GM18519 (cell line): ENCODE measurements around the gene SCART1.

Experiments
- ATAC-seq: cut with Tn5 transposase; IDR thresholded peaks from one replicate; pipeline ENCODE4 v1.9.1; 2021; ENCODE audit warnings: mild to moderate bottlenecking, moderate library complexity; ENCODE audit not compliant: unreplicated experiment, low FRiP score

Gene SCART1

DNA sequence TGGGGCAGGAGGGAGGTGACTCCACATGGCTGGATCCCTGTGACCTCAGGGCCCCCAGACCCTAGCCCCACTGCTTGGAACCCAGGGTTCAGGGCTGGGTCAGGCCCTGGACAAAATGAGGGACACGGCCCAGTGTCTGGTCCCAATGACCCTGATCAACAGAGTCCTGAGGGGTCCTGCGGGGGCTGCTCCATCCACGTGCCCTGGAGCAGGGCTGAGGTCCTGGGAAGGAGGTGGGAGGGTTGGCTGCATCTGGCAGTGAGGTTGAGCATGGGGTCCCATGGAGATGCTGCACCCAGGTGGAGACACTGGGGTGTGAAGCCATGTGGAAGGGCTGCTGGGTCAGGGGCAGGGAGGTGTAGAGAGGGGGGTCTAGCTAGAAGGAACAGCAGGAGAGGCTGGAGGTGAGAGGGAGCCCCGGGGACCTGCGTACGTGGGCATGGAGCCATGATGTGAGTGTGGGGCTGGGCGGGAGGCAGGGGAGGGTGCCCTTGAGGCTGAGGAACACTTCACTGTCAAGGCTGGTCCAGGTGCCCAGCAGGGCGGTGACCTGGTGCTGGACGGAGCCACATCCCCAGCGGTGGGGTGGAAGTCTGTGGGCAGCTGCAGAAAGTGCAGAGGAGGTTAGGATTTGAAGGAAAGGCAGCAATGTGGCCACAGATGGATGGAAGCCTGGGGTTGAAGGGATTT is 604 bp downstream of the SCART1 start:
- ATAC-seq: no peak

DNA sequence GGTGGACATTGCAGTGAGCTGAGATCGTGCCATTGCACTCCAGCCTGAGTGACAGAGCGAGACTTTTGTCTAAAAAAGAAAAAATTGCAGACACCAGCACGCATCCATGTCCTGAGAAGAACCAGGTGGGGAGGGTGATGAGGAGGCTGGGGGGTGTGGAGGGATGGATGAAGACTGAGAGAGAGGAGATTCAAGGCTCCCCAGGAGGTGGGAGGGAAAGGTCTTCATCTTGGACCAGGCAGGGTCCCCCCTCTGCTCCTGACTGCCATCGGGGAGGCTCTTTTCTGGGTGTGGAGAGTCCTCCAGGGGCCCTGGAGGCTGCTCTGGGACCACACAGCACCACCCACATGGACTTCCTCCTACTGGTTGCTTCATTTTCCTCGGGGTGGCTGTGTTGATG is 1.5 kb downstream of the SCART1 start:
- no peak for ATAC-seq

DNA sequence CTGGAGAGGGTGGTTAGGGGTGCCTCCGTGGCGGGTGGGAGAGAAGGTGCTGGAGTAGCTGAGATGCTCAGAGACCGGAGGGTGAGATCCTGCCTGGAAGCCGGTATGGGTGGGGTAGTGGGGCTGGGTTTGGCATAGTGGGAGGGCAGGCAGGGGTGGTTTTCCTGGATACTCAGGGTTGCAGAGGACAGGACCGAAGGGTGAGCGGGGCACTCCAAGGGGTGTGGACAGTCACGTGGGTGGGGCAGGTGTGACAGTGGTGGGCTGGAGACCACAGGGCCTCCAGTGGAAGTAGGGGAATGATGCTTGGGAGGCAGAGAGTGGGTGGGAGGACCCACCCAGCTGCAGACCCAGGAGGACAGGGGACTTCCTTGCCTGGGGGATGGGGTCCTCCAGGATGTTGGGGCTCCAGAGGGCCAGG is 1.9 kb downstream of the SCART1 start:
- no peak for ATAC-seq

DNA sequence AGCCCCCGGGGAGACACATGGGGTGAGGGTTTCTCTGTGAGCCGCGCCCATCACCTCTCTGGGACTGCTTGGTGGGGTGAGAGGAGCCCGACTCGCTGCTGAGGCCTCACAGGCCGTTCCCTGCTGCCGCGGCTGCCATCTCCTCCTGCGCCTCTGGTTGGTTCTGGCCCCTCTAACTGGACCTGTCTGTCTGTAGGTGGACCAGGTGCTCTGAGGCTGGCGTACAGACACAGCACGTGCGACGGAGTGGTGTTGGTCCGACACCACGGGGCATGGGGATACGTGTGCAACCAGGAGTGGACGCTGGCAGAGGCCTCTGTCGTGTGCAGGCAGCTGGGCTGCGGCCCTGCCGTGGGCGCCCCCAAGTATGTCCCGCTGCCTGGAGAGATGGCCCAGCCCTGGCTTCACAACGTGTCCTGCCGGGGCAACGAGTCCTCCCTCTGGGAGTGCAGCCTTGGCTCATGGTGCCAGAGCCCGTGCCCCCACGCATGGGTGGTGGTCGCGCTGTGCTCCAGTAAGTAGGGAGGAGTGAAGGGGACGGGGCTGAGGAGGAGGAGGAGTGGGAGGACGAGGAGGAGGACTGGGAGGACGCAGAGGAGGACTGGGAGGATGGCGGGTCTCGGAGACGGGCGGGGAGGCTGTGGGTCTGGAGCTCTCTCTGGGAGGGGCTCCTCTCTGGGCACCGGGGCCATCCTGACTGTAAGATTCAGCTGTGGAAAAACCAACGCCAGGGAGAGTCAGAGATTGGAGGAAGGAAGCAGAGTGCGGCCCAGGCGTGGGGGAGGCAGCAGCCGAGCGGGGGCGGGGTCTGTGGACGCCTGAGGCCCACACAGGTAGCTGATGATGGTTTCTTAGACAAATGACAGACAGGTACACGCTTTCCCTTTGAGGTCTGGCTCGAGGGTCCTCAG is 2.6 kb downstream of the SCART1 start:
- no peak for ATAC-seq

DNA sequence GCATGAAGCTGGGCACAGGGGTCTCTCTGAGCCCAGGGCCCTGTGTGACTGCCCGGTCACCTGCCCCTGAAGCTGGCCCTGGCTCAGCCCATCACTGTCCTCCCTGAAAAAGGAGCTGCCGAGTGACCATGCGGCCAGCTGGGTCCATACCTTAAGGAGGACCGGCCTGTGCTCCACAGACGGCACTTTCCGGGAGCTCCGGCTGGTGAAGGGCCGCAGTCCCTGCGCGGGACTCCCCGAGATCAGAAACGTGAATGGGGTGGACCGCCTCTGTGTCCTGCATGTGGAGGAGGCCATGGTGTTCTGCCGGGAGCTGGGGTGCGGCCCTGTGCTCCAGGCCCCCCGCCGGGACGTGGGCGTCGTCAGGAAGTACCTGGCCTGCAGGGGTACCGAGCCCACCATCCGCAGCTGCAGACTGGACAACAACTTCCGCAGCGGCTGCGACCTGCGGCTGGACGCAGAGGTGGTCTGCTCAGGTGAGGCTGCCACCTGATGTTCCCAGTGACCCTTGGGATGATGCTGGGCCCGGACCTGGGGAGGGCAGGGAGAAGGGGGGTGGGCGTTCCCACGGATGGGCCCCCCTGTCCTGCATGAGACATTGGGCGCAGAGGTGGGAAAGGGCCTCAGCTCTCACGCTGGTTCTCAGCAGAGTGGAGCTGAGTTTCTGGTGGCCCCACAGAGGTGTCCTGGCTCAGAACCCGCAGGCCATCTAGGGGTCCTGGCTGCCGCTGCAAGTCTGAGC is 3.5 kb downstream of the SCART1 start:
- ATAC-seq: no peak

DNA sequence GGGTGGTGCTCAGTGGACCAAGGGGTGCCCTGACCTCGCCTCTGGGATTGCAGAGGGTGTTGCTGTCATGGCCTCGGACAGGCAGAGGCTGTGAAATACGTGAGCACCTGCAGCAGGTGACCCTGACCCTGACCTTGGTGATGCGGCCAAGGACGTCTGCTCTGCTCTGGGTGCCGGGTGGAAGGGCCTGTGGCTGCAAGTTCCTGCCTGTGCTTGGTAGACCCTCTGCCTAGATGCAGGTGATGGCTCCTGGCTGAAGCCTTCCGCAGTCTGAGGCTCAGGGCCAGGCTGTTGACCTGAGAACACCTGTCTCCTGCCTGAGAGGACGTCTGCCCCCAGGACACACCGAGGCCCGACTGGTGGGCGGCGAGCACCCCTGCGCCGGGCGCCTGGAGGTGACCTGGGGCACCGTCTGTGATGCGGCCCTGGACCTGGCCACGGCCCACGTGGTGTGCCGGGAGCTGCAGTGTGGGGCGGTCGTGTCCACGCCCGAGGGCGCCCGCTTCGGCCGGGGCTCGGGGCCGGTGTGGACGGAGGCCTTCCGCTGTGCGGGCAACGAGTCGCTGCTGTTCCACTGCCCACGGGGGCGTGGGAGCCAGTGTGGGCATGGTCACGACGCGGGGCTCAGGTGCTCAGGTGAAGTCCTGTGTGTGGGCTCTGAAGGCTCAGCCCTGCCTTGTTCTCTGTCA is 4.4 kb downstream of the SCART1 start:
- ATAC-seq: no peak

DNA sequence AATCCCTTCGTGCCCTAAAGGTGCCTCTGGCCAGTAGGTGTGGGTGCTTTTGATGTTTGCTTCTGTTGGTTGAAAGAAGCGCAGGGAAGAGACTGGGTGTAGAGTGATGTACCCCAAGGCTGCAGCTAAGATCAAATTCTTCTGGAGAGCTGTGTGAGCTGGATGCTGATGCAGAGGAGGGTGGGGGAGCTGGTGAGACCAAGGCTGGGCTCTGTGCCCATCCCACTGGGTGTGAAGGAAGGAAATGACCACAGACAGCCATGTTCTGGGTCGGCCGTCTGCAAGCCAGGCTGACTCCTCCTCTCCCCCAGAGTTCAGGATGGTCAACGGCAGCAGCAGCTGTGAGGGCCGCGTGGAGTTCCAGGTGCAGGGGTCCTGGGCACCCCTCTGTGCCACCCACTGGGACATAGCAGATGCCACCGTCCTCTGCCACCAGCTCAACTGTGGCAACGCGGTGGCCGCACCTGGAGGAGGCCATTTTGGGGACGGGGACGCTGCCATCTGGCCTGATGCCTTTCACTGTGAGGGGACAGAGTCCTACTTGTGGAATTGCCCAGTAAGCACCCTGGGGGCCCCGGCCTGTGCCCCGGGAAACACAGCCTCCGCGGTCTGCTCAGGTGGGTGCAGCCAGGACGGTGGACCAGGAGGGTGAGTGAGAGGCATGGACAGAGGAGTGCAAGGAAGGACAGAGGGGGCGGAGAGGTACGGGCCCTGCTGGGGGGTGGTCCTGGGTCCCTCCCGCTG is 5.1 kb downstream of the SCART1 start:
- no peak for ATAC-seq

DNA sequence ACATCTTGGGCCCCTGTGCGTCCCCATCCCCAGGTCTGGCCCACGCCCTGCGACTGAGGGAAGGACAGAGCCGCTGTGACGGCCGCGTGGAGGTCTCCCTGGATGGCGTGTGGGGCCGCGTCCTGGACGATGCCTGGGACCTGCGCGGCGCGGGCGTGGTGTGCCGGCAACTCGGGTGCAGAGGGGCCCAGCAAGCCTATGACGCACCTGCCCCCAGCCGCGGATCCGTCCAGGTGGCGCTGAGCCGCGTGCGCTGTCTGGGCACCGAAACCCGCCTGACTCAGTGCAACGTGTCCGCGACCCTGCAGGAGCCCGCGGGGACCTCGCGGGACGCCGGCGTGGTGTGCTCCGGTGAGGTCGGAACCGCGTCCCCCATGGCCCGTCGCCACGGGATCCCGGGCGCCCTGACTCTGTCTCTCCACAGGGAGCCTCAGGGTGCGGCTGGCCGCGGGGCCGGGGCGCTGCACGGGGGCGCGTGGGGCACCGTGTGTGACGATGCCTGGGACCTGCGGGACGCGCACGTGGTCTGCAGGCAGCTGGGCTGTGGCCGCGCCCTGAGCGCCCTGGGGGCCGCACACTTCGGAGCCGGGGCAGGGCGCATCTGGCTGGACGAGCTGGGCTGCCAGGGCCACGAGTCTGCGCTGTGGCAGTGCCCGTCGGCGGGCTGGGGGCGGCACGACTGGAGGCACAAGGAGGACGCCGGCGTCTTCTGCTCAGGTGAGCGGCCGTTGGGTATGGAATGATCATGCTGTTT is 5.9 kb downstream of the SCART1 start:
- ATAC-seq: no peak

DNA sequence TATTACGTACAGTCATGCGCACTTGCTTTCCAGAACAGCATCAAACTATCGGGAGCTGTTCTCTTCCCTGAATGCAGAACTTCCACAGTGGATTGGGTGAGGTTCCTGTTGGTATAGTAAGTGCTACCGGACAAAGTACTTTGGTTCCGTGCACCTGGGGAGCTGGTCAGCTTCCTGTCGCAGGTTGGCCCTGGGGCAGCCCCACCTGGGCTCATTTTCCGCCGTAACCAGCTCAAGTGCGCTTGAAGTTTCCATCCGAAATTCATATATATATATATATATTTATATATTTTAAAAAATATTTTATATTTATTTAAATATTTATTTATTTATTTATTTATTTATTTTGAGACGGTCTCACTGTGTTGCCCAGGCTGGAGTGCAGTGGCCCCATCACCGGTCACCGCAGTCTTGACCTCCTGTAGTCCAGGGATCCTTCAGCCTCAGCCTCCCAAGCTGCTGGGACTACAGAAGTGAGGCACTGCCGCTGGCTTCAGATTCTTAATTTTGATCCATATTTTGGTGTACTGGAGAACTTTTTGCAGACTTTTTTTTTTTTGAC is 6.5 kb downstream of the SCART1 start:
- ATAC-seq: no peak

DNA sequence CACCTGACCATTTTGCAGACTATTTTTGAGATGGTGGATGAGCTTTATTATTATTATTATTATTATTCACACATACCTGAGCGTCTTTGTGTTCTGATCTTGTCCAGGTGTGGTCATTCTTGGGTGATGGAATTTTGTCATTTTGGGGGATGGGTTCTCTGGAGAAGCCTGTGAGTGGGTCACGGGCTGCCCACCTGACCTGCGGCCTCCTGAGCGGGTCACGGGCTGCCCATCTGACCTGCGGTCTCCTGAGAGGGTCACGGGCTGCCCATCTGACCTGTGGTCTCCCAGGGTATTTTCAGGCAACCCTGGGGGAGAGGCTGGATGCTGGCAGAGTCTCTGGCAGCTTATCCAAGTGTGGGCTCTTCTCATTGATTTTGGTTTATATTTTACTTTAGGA is 7.3 kb downstream of the SCART1 start:
- no peak for ATAC-seq

DNA sequence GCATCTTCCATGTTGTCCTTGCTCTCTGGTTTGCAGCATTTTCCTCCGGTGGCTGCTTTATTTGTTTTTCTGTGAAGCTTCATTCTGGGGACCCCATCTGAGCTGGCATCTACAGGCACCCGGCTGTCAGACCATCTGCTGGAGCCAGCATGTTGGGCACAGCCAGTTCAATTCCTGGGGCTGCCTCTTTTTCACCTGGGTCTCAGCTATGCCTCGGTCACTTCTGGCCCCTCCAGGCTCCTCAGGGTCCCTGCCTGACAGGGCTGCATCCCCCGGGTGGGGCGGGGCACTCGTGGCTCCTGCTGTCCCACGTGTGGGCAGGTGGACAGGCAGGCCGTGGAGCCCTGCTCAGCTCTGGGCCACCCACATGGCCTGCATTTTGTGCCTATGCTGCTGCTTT is 8.1 kb downstream of the SCART1 start:
- no peak for ATAC-seq

DNA sequence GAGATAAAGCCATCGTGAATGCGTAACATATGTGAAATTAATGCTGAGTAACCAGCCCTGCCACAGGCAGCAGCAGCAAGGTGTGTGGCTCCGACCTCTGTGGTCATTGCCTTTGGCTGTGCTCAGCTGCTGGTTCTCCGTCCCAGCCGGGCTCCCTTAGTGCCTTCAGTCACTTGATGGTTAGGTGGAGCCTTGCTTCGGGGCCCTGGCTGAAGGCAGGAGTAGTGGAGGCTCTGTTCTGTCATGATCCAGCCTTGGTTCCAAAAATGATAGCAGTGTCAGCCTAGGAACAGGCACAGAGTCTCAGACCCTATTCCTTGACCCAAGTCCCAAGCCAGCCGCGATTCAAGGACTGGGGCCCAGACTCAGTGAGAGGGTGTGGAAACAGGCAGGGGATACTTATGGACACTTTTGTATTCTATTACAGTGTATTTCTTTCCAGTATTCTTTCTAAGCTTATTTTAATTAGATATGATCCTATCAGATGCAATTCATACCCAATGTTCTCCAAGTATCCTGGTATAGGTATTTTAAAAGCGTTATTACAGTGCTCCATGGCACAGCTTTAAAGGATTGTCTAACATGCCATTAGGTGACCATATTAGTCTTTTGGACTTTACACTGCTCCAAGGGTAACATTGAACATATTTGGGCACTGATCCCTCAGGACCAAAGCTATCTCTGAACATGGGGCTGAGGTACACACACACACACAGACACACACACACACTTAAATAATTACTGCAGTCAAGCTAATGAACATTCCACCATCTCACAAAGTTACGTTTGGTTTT is 9.0 kb downstream of the SCART1 start:
- no peak for ATAC-seq

DNA sequence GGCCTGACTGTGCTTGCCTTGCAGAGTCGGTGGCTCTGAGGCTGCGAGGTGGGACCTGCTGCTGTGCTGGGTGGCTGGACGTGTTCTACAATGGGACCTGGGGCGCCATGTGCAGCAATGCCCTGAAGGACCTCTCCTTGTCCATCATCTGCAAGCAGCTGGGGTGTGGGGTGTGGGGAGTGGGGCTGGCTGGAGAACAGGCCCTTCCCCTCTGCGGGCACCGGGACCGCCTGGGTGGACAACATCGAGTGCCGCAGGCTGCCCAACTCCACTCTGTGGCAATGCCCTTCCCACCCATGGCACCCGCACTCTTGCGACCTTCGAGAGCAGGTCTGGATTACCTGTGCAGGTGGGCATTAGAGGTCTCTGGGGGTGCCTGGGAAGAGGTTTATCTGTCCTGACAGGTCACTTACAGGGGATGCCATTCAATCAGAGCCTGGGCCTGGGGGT is 10.9 kb downstream of the SCART1 start:
- no peak for ATAC-seq

DNA sequence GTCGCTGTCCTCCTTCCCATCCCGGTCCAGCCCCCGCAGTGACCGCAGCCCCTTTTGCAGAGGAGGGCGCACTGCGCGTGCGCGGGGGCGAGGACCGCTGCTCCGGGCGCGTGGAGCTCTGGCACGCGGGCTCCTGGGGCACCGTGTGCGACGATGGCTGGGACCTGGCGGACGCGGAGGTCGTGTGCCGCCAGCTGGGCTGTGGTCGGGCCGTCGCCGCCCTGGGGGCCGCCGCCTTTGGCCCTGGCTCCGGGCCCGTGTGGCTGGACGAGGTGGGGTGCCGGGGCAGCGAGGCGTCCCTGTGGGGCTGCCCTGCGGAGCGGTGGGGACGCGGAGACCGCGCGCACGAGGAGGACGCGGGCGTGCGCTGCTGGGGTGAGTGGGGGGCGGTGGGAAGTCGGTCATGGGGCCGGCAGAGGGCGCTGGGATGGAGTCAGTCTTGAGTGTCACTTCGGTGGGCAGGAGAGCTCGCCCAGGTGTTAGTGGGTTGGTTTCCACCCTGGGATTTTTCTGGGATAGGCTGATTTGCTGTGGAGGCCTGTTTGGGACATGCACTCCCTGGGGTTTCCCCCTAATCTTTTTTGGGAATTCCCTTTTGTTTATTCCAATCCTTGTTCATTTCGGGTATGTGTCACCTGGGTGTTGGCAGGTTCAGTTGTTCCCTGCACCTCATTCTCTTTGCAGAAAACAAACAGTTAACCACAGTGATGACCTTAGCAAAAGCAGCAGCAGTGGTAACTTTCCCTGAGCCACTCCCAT is 11.6 kb downstream of the SCART1 start:
- ATAC-seq: no peak

DNA sequence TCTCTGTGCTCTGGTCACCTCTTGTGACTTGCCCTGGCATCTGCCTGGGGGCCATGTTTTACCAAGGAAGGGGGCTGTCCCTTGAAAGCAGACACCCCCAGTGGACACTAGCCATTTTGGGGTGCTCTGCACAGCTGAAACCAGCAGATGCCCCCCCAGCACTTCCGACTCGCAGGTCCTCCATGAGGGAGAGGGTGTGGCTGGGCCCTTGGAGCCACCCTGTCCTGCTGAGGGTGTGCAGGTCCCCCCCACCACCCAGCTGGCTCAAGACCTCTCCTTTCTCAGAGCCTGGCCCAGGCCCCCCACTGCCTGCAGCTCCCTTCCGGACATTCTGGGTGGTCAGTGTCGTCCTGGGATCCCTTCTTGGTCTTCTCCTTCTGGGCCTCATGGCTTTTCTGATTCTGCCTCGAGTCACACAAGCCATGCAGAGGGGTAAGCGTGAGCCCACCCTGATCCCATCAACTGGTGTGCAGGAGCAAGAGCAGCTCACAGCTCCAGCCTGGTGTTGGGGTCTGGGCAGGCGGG is 12.3 kb downstream of the SCART1 start:
- no peak for ATAC-seq

DNA sequence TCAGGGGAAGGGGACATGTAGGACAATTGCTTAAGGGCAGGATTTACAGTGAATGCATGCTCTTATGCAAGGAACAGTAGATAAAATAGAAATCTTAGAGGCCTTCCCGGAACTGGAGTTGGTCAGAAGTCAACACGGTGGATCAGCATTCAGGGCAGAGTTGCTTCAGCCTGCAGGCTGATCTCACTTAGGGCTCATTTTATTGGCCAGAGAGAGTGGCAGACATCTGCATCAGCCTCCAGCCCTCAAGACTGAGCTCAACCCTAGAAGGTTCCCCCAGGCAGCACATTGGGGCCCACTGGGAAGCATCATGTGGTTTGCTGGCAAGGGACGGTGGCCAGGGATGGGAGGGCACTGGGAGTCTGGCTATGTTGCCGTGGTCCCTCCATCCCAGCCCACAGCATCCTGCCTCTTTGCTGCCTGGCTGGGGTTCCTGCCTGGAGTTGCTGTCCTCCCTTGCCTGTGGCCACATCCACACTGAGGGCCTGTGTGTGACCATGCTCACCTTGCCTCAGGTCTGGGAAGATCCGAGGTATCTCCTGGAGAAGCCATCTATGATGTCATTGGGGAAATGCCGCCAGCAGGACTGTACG is 13.0 kb downstream of the SCART1 start:
- ATAC-seq: no peak
